OCI-LY3 (cell line): ENCODE results near the gene DSTYK.

Source experiments
- CTCF ChIP-seq: fragments of 200-600, 300-600 bp; sonication (generic); IDR thresholded peaks from 2 replicates; pipeline ENCODE4 v1.5.1; 2014; ENCODE audit warnings: antibody characterized with exemption, low read length, low read depth
- EZH2phosphoT487 ChIP-seq: fragments of 200-600 bp; shearing (Covaris generic); IDR thresholded peaks from 2 replicates; pipeline ENCODE4 v1.6.1; 2018; ENCODE audit warnings: antibody characterized with exemption, mixed run types, low read depth

GRCh38 chr1:205256951-205257625 is 45.6 kb upstream of the DSTYK start:
- TF ChIP-seq CTCF (no peak), EZH2phosphoT487 (no peak)
